ENCODE measurements around the gene PKN2. TPM values are rescaled to one million over a fixed set of nuclear protein-coding genes. Genes with fewer than 3 reads are reported as not detected.

PKN2 gene
- total and polyA plus RNA-seq, 9 of the 15 experiments (the other 6 are each of a cell fraction or from before 2014, with no cell fraction given): 4.5 to 25.3 (median 19.2) TPM

DNA sequence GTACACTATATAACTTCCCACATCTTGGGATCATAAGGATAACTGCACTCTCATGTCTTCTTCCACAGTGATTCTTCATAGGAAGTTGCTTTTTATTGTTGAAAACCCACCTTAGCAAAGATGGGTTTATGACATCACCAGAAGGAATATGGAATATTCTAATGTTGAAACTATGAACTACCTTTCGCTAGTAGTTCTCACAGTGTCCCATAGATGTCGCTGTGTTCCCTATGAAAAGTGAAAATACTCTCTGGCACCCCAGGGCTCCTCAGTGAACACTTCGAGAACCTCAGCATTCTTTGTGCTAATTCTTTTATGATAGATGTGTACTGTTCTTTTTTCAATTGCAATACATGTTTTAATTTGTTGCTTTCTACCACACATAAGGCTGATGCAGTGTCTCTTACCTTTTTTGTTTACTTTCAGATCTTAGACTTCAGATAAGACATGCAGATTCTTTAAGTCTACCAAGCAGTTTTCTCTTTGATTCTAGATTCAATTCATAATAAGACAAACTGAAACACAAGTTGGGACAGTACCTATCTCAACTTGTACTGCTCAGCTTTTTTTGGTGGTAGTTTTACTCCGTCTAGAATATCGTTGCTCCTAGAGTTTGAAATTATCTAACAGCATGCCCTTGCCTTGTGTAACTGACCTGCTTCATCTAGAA, 116.4 kb downstream of the PKN2 start:
- BruUV-seq (replicated peaks): no TSS peak
- ChIA-PET POLR2A (no interaction called here), CTCF (ENCODE audit: low intra/inter-chr PET ratio) (interaction anchor here (1.2 to 1.3 kb wide), 2 partner anchors 77 to 183 kb away, joined by 3 read pairs; no protein-coding TSS in a partner anchor)
- H3K36me3 ChIP-seq (ENCODE audit: control insufficient read depth, insufficient read depth, low read length): peaks cover 59% of the 10 kb centered on the region
- DNase-seq (ENCODE audit: extremely low read depth in 1 of 4, low spot score in 3 of 4): peak; percentile 44 to 57 (median 50)
- in situ Hi-C loops (cut with MboI) (no loop called here), intact Hi-C loops (cut with micrococcal nuclease) (no loop called here)
- H3K9ac ChIP-seq (ENCODE audit: insufficient read depth in 1 of 2, low read depth in 2 of 2, low read length in 2 of 2): no peak overlapping the region
- H3K27me3 ChIP-seq (ENCODE audit: control insufficient read depth in 2 of 2, insufficient read depth in 2 of 2, low read length in 2 of 2): no peaks in the 10 kb centered on the region
- WGBS (ENCODE audit: insufficient coverage, low coverage, missing lambda C conversion rate): 61% methylated on average over 5 of the region's 5 CpGs
- H3K79me2 ChIP-seq (ENCODE audit: control insufficient read depth, insufficient read depth, low read length): no peaks in the 10 kb centered on the region
- H3K4me3 ChIP-seq: no peak overlapping the region
- no peaks in the 10 kb centered on the region for H4K20me1 ChIP-seq (replicated peaks; ENCODE audit: control insufficient read depth, insufficient read depth, low read length)
- FAIRE-seq: peak; percentile 46
- peak; percentile 86 for ATAC-seq
- no peaks in the 10 kb centered on the region for H3K9me1 ChIP-seq (ENCODE audit: control insufficient read depth, insufficient read depth, low read length)
- H3K4me2 ChIP-seq (ENCODE audit: insufficient read depth, low read length): no peak overlapping the region
- no peaks in the 10 kb centered on the region; a peak in 1 of 5 replicates for H3K4me1 ChIP-seq (replicated peaks in 1 of 2; ENCODE audit: control insufficient read depth in 2 of 2, insufficient read depth in 2 of 2, low read length in 2 of 2)
- H3K27ac ChIP-seq (ENCODE audit: extremely low read depth, low read depth, low read length): no peak overlapping the region
- no peaks in the 10 kb centered on the region; the same call in 1 of the 2 replicates for H3K9me3 ChIP-seq (replicated peaks; ENCODE audit: control insufficient read depth, insufficient read depth, low read depth, low read length)
- no peak overlapping the region for H2AFZ ChIP-seq (ENCODE audit: low read depth, low read length)
- TF ChIP-seq CHD1 (IDR thresholded peaks at IDR 0.05; ENCODE audit: low read length) (no peak), ZNF197 (CRISPR knock-in tag; IDR thresholded peaks at IDR 0.05; ENCODE audit: low read depth) (no peak), ETV6 (IDR thresholded peaks at IDR 0.05; ENCODE audit: borderline replicate concordance in 1 of 2, low read depth in 2 of 2, low read length in 1 of 2) (no peak), ETV6 (CRISPR knock-in tag; IDR thresholded peaks at IDR 0.05; ENCODE audit: borderline replicate concordance) (no peak), FOXA3 (CRISPR knock-in tag; conservative IDR thresholded peaks at IDR 0.05 in 1 of 2, IDR thresholded peaks at IDR 0.05 in 1 of 2) (peak in 1 of 2 experiments; percentile 25; a peak in 1 of 4 replicates), NCOA2 (IDR thresholded peaks at IDR 0.05; ENCODE audit: partially characterized antibody in 2 of 2) (no peak), PURB (CRISPR knock-in tag; IDR thresholded peaks at IDR 0.05; ENCODE audit: low read depth) (no peak), CBX2 (IDR thresholded peaks at IDR 0.05; ENCODE audit: insufficient read depth, low read length, poor library complexity, severe bottlenecking) (no peak)
- TF ChIP-seq, protein P1, sequence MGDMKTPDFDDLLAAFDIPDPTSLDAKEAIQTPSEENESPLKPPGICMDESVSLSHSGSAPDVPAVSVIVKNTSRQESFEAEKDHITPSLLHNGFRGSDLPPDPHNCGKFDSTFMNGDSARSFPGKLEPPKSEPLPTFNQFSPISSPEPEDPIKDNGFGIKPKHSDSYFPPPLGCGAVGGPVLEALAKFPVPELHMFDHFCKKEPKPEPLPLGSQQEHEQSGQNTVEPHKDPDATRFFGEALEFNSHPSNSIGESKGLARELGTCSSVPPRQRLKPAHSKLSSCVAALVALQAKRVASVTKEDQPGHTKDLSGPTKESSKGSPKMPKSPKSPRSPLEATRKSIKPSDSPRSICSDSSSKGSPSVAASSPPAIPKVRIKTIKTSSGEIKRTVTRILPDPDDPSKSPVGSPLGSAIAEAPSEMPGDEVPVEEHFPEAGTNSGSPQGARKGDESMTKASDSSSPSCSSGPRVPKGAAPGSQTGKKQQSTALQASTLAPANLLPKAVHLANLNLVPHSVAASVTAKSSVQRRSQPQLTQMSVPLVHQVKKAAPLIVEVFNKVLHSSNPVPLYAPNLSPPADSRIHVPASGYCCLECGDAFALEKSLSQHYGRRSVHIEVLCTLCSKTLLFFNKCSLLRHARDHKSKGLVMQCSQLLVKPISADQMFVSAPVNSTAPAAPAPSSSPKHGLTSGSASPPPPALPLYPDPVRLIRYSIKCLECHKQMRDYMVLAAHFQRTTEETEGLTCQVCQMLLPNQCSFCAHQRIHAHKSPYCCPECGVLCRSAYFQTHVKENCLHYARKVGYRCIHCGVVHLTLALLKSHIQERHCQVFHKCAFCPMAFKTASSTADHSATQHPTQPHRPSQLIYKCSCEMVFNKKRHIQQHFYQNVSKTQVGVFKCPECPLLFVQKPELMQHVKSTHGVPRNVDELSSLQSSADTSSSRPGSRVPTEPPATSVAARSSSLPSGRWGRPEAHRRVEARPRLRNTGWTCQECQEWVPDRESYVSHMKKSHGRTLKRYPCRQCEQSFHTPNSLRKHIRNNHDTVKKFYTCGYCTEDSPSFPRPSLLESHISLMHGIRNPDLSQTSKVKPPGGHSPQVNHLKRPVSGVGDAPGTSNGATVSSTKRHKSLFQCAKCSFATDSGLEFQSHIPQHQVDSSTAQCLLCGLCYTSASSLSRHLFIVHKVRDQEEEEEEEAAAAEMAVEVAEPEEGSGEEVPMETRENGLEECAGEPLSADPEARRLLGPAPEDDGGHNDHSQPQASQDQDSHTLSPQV (IDR thresholded peaks at IDR 0.05): no peak
- TF ChIP-seq, protein P2, sequence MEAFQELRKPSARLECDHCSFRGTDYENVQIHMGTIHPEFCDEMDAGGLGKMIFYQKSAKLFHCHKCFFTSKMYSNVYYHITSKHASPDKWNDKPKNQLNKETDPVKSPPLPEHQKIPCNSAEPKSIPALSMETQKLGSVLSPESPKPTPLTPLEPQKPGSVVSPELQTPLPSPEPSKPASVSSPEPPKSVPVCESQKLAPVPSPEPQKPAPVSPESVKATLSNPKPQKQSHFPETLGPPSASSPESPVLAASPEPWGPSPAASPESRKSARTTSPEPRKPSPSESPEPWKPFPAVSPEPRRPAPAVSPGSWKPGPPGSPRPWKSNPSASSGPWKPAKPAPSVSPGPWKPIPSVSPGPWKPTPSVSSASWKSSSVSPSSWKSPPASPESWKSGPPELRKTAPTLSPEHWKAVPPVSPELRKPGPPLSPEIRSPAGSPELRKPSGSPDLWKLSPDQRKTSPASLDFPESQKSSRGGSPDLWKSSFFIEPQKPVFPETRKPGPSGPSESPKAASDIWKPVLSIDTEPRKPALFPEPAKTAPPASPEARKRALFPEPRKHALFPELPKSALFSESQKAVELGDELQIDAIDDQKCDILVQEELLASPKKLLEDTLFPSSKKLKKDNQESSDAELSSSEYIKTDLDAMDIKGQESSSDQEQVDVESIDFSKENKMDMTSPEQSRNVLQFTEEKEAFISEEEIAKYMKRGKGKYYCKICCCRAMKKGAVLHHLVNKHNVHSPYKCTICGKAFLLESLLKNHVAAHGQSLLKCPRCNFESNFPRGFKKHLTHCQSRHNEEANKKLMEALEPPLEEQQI (IDR thresholded peaks at IDR 0.05): peak; percentile 52; the same call in 1 of the 2 replicates
- TF ChIP-seq, protein P3, sequence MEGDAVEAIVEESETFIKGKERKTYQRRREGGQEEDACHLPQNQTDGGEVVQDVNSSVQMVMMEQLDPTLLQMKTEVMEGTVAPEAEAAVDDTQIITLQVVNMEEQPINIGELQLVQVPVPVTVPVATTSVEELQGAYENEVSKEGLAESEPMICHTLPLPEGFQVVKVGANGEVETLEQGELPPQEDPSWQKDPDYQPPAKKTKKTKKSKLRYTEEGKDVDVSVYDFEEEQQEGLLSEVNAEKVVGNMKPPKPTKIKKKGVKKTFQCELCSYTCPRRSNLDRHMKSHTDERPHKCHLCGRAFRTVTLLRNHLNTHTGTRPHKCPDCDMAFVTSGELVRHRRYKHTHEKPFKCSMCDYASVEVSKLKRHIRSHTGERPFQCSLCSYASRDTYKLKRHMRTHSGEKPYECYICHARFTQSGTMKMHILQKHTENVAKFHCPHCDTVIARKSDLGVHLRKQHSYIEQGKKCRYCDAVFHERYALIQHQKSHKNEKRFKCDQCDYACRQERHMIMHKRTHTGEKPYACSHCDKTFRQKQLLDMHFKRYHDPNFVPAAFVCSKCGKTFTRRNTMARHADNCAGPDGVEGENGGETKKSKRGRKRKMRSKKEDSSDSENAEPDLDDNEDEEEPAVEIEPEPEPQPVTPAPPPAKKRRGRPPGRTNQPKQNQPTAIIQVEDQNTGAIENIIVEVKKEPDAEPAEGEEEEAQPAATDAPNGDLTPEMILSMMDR (IDR thresholded peaks at IDR 0.05 in 2 of 3, conservative IDR thresholded peaks at IDR 0.05 in 1 of 3; ENCODE audit: insufficient read depth in 2 of 3, low read depth in 1 of 3, low read length in 3 of 3): peak; percentile 57 to 77 (median 61)

Data from K562 (cell line).